ENCODE measurements around the gene SEC14L1.

GRCh38 chr17:77137111-77137510 lies 3.7 kb upstream of the SEC14L1 start:
- TF ChIP-seq POLR2AphosphoS5 (IDR thresholded peaks at IDR 0.05; ENCODE audit: low read depth, low read length) (no peak), CTCF (IDR thresholded peaks at IDR 0.05) (no peak), TCF7L2 (IDR thresholded peaks at IDR 0.05; ENCODE audit: low read depth, low read length) (no peak), REST (IDR thresholded peaks at IDR 0.05; ENCODE audit: insufficient read depth in 1 of 2, low read depth in 2 of 2, low read length in 1 of 2) (no peak), SIN3A (IDR thresholded peaks at IDR 0.05; ENCODE audit: borderline replicate concordance, insufficient read depth, low read depth, low read length) (no peak)
